ENCODE measurements around the gene GFI1.

DNA sequence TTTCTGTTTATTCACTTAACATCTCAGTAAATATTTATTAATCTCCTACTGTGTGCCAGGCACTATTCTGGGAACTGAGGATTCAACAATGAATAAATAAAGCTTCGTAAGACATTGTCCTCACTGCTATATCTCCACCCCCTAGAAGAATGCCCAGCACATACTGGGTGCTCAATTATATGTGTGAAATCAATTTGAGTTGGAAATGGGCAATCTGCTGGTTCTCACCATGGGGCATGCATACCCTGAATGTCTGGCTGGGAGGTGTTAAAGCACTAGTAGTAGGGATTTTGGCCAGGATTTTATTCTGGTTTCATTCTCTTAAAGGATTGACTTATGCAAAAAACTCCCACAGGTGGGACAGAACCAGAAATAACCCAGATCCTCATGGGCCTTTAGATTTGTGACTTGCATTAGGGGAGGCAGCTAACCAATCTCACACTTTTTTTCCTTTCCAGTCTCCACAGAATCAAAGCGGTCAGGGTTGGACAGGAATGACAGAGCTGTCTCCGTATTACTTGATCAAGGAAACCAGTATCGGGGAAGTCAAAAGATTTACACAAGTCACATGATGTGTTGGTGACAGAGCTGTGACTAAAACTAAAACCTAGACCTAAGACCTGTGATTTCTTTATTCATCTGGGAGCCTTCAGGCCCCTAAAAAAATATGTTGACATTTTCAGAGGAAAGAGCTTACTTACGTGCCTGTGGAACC lies 12.8 kb downstream of the GFI1 start:
- TF ChIP-seq, protein P1, sequence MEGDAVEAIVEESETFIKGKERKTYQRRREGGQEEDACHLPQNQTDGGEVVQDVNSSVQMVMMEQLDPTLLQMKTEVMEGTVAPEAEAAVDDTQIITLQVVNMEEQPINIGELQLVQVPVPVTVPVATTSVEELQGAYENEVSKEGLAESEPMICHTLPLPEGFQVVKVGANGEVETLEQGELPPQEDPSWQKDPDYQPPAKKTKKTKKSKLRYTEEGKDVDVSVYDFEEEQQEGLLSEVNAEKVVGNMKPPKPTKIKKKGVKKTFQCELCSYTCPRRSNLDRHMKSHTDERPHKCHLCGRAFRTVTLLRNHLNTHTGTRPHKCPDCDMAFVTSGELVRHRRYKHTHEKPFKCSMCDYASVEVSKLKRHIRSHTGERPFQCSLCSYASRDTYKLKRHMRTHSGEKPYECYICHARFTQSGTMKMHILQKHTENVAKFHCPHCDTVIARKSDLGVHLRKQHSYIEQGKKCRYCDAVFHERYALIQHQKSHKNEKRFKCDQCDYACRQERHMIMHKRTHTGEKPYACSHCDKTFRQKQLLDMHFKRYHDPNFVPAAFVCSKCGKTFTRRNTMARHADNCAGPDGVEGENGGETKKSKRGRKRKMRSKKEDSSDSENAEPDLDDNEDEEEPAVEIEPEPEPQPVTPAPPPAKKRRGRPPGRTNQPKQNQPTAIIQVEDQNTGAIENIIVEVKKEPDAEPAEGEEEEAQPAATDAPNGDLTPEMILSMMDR (IDR thresholded peaks at IDR 0.05; ENCODE audit: insufficient read depth, low read length, poor library complexity, severe bottlenecking): no peak
- no peak for TF ChIP-seq EZH2phosphoT487 (conservative IDR thresholded peaks at IDR 0.05; ENCODE audit: low read length)
